Spinal cord (tissue), 10 donors: ENCODE results near the gene ITIH5. TPM values are rescaled to one million over a fixed set of nuclear protein-coding genes. Genes with fewer than 3 reads are reported as not detected.

Experiments used
- DNase-seq, 6 donors: peaks; one replicate each; pipeline versions ENCODE4 v3.0.0 to v3.0.0-alpha.2; 2013 to 2015; ENCODE audit warnings: low spot score in 6 of 6, low read depth in 4 of 6
- H3K27ac ChIP-seq: one replicate; pipeline ENCODE4 v1.5.1; 2013; ENCODE audit warnings: low read depth, low read length, control low read depth
- H3K27me3 ChIP-seq: one replicate; pipeline ENCODE4 v1.6.1; 2013; ENCODE audit warnings: low read length; ENCODE audit not compliant: control insufficient read depth, insufficient read depth
- H3K36me3 ChIP-seq: one replicate; pipeline ENCODE4 v1.6.1; 2013; ENCODE audit warnings: low read length; ENCODE audit not compliant: control insufficient read depth, insufficient read depth
- H3K4me1 ChIP-seq: one replicate; pipeline ENCODE4 v1.6.1; 2013; ENCODE audit warnings: low read length; ENCODE audit not compliant: control insufficient read depth, insufficient read depth
- H3K4me3 ChIP-seq: one replicate; pipeline ENCODE4 v1.5.1; 2013; ENCODE audit warnings: low read depth, low read length, control low read depth
- H3K9me3 ChIP-seq: one replicate; pipeline ENCODE4 v1.6.1; 2013; ENCODE audit warnings: low read length; ENCODE audit not compliant: control insufficient read depth, insufficient read depth
- WGBS: methylation state at CpG from one replicate; pipeline ENCODE4 v1.1.5; 2013; ENCODE audit warnings: missing lambda C conversion rate; ENCODE audit not compliant: insufficient coverage; 5-methylcytosine and 5-hydroxymethylcytosine counted together
- polyA plus RNA-seq, 2 donors: library from polyadenylated mRNA; unstranded; fragments of 120-200 nt; gene quantifications; one replicate each; pipeline ENCODE4 v1.2.1, GENCODE V29; 2013; ENCODE audit not compliant: insufficient read length in 2 of 2
- total RNA-seq, 2 donors: library from RNA; depleted of rRNA in 1 of 2; stranded (reverse); fragments of 120-200 nt in 1 of 2; fragments of >200 nt in 1 of 2; gene quantifications; one replicate each; pipeline versions ENCODE4 v1.2.3 to v1.2.4, GENCODE V29; 2013 to 2014
- donor health status: healthy.

Gene ITIH5
- total and polyA plus RNA-seq, 4 donors: 32.4 to 132 (median 56.4) TPM

GRCh38 chr10:7563770-7564169 lies 103.0 kb downstream of the ITIH5 start:
- Histone ChIP-seq H3K4me3 (no peak overlapping the region), H3K27me3 (no peaks in the 10 kb centered on the region), H3K9me3 (no peaks in the 10 kb centered on the region), H3K4me1 (peaks cover 38% of the 10 kb centered on the region), H3K27ac (peak overlapping the region; percentile 47), H3K36me3 (peaks cover 2% of the 10 kb centered on the region)
- peak in 1 of 6 donors; percentile 65 for DNase-seq
- 33% methylated on average over 12 of the region's 14 CpGs for WGBS

DNA sequence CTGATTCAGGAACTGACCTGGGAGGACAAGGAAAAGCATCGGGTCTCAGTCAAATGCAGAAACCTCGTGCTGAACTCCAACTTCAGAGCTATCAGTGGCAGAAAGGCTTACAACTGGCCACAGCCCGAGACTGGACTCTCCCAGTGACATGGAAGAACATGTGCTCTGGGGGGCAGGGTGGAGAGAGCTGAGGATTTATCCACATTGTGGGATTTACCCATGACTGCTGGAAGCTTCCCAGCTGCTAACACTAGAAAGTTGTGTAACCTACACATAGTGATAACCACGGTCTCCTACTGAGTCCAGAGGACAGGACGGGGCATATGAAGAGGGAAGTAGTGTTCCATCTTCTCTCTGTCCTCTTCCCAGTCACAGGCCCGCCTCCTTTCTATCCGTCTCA lies 103.4 kb downstream of the ITIH5 start:
- Histone ChIP-seq H3K4me1 (peaks cover 38% of the 10 kb centered on the region), H3K27ac (peak overlapping the region; percentile 47), H3K9me3 (no peaks in the 10 kb centered on the region), H3K4me3 (no peak overlapping the region), H3K27me3 (no peaks in the 10 kb centered on the region), H3K36me3 (peaks cover 2% of the 10 kb centered on the region)
- WGBS: 46% methylated on average over 3 of the region's 7 CpGs
- DNase-seq: no peak

DNA sequence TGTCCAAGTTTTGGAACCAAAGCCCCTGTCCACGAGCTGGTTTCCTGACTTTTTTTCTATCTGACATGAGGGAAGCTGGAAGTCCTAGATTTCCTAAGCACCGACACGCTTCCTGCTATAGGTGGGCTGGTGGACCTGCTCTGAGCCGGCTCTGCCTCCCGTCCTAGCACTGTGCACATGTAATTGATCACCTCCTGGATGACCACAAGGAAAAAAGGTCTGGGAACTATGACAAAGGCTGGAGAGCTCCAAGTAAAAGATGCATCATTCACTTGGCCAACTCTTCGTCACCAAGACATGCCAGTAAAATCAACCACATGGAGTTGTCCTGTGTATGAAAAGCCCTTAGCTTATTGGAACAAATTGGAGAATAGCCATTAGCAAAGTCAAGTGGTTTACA lies 104.8 kb downstream of the ITIH5 start:
- Histone ChIP-seq H3K27ac (peak overlapping the region; percentile 79), H3K4me1 (peaks cover 32% of the 10 kb centered on the region), H3K36me3 (peaks cover 2% of the 10 kb centered on the region), H3K27me3 (no peaks in the 10 kb centered on the region), H3K9me3 (no peaks in the 10 kb centered on the region), H3K4me3 (no peak overlapping the region)
- no peak for DNase-seq
- 67% methylated on average over 5 of the region's 6 CpGs for WGBS

GRCh38 chr10:7561216-7561893 lies 105.4 kb downstream of the ITIH5 start:
- DNase-seq: peak in 5 of 6 donors; percentile 49 to 91 (median 64)
- Histone ChIP-seq H3K4me3 (no peak overlapping the region), H3K27ac (peak overlapping the region; percentile 79), H3K36me3 (peaks cover 2% of the 10 kb centered on the region), H3K27me3 (no peaks in the 10 kb centered on the region), H3K4me1 (peaks cover 32% of the 10 kb centered on the region), H3K9me3 (no peaks in the 10 kb centered on the region)
- 13% methylated on average over 19 of the region's 19 CpGs for WGBS

DNA sequence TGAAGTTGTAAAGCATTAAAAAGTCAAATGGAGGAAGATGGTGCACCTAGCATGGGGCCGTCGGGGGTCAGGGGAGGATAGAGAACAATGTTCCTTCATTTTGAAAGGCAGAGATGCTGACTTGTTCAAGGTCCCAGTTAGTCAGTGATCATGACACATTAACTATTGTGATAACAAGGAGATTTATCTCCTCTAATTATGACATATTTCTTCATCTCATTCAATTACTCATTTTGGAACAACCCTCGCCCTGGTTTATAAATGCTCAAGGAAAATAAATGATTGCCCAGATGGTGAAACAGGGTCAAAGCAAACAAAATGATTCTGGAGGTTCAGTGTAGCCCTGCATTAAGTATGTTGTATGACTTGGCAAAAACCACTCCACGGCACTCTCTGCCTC lies 106.2 kb downstream of the ITIH5 start:
- peaks cover 2% of the 10 kb centered on the region for H3K36me3 ChIP-seq
- no peak for DNase-seq
- peaks cover 30% of the 10 kb centered on the region for H3K4me1 ChIP-seq
- no CpG with 5 or more reads among the region's 4 CpGs for WGBS
- H3K27me3 ChIP-seq: no peaks in the 10 kb centered on the region
- no peak overlapping the region for H3K4me3 ChIP-seq
- peak overlapping the region; percentile 79 for H3K27ac ChIP-seq
- H3K9me3 ChIP-seq: no peaks in the 10 kb centered on the region

- peak overlapping the region; percentile 45 for H3K27ac ChIP-seq
- no peak overlapping the region for H3K4me3 ChIP-seq
- WGBS: no CpG with 5 or more reads among the region's 3 CpGs
- DNase-seq: no peak
- no peaks in the 10 kb centered on the region for H3K27me3 ChIP-seq
- H3K9me3 ChIP-seq: no peaks in the 10 kb centered on the region
- peaks cover 30% of the 10 kb centered on the region for H3K4me1 ChIP-seq
- H3K36me3 ChIP-seq: peaks cover 2% of the 10 kb centered on the region
These were observed 107.4 kb downstream of the ITIH5 start for GRCh38 chr10:7559386-7559785.

DNA sequence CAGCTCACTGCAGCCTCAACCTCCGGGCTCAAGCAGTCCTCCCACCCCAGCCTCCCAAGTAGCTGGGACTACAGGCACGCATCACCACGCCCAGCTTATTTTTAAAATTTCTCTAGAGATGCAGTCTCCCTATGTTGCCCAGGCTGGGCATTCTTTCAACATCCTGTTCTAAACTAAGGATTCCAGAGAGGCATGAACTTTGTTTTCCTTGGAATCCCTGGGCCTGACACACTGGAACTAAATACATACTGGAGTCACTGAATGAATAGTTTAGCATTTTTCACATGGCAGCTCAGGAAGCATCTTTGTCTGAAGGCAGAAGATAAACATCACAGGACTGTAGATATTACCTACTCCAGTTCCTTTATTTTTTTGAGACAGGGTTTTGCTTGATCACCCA lies 108.7 kb downstream of the ITIH5 start:
- 86% methylated on average over 3 of the region's 3 CpGs for WGBS
- no peak for DNase-seq
- H3K27ac ChIP-seq: no peak overlapping the region

DNA sequence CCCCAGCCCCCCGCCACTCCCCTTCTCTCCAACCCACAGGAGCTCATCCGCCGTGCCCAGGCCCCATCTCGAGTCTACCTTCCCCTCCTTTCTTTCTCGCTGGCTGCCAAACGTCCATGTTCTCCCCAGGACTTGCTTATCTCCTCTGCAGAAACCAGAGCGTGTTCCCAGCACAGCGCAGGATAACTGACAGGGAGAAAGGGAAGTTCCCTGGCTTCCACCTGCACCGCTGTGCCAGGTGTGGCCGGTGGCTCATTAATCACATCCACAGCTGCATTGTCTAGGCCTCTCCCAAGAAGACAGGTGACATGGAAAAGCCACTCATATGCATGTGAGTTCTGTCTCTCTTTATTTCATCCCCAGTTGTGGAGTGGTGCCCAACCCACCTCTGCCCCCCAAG lies 113.2 kb downstream of the ITIH5 start:
- no peak overlapping the region for H3K4me3 ChIP-seq
- H3K4me1 ChIP-seq: peaks cover 23% of the 10 kb centered on the region
- H3K27ac ChIP-seq: no peak overlapping the region
- no peaks in the 10 kb centered on the region for H3K9me3 ChIP-seq
- H3K27me3 ChIP-seq: no peaks in the 10 kb centered on the region
- 98% methylated on average over 8 of the region's 10 CpGs for WGBS
- no peaks in the 10 kb centered on the region for H3K36me3 ChIP-seq
- no peak for DNase-seq

More for the DNA sequence above, 108.7 kb downstream of the ITIH5 start:
- Histone ChIP-seq H3K27me3 (no peaks in the 10 kb centered on the region), H3K4me1 (peaks cover 24% of the 10 kb centered on the region), H3K4me3 (no peak overlapping the region), H3K9me3 (no peaks in the 10 kb centered on the region), H3K36me3 (no peaks in the 10 kb centered on the region)

DNA sequence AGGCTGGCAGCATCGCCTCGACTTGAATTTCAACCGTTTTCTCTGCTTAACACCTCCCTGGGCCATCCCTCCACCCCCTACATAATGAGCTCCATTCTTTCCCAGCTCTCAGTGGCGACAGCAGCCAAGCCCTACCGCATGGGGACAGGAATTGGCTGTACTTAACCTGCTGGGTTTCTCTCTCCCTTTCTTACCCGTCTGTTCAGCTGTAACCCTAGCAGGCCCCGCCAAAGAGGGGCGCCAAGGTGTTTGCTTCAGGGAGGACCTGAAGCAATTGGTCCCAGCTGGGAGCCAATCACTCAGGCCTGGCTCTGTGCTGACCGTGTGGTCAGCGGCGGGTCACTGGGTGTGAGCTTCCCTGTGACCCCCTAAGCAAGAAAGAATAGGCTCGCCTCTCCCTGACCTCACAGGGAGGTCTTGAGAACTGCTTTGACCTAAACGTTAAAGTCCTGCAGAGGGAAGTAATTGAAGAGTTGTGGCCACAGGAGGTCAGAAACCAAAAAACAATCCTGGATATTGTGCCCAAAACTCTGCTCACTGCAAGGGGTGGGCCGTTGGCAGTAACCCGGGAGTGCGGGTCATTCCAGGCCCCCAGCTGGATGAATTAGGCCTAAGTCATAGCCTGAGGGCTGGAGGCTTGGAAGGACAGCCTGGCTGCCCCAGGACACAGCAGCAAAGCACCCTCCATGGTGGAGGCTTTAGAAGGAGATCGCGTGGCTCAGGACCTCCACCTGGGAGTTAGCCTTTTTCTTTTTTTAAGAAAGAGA lies 114.6 kb downstream of the ITIH5 start:
- Histone ChIP-seq H3K27me3 (no peaks in the 10 kb centered on the region), H3K27ac (peak overlapping the region; percentile 26), H3K4me1 (peaks cover 30% of the 10 kb centered on the region), H3K36me3 (no peaks in the 10 kb centered on the region), H3K9me3 (no peaks in the 10 kb centered on the region), H3K4me3 (no peak overlapping the region)
- WGBS: 21% methylated on average over 15 of the region's 18 CpGs
- DNase-seq: peak in 2 of 6 donors; percentile 57 to 79

DNA sequence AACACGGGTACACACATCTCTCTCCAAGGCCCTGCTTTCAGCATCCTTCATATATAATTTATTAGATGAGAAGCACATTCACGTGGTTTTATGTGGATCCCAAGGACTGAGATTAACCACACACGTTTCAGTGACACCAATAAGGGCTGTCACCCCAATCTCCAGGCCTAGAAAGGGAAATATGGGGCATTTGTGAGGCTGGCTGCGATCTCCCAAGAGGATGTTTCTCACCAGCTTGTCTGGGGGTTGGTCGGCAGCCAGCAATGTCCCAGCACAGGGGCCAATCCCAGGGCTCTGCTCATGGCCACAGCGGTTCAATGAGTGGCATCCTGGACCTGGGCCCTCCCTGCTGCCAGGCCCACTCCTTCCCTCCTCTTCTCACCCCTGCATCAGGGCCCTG lies 115.5 kb downstream of the ITIH5 start:
- no peaks in the 10 kb centered on the region for H3K36me3 ChIP-seq
- 52% methylated on average over 4 of the region's 6 CpGs for WGBS
- H3K27ac ChIP-seq: peak overlapping the region; percentile 26
- no peaks in the 10 kb centered on the region for H3K9me3 ChIP-seq
- no peak overlapping the region for H3K4me3 ChIP-seq
- H3K27me3 ChIP-seq: no peaks in the 10 kb centered on the region
- DNase-seq: no peak
- H3K4me1 ChIP-seq: peaks cover 30% of the 10 kb centered on the region
